ENCODE measurements around the gene TJP3.

Gene TJP3

GRCh38 chr19:3723110-3723488 lies 14.9 kb downstream of the TJP3 start:
- DNase-seq (ENCODE audit: low read depth) = no peak
- TF ChIP-seq, protein P1, sequence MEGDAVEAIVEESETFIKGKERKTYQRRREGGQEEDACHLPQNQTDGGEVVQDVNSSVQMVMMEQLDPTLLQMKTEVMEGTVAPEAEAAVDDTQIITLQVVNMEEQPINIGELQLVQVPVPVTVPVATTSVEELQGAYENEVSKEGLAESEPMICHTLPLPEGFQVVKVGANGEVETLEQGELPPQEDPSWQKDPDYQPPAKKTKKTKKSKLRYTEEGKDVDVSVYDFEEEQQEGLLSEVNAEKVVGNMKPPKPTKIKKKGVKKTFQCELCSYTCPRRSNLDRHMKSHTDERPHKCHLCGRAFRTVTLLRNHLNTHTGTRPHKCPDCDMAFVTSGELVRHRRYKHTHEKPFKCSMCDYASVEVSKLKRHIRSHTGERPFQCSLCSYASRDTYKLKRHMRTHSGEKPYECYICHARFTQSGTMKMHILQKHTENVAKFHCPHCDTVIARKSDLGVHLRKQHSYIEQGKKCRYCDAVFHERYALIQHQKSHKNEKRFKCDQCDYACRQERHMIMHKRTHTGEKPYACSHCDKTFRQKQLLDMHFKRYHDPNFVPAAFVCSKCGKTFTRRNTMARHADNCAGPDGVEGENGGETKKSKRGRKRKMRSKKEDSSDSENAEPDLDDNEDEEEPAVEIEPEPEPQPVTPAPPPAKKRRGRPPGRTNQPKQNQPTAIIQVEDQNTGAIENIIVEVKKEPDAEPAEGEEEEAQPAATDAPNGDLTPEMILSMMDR (IDR thresholded peaks at IDR 0.05; ENCODE audit: low read depth, low read length, missing control alignments) = no peak
- in situ Hi-C loops (cut with HindIII; ENCODE audit: low sequenced_read_pairs) = loop anchor here (5.0 kb wide), 1 partner anchor 71 kb away; no protein-coding TSS in a partner anchor
- no peak overlapping the region for H3K4me3 ChIP-seq (ENCODE audit: low read depth, low read length)

DNA sequence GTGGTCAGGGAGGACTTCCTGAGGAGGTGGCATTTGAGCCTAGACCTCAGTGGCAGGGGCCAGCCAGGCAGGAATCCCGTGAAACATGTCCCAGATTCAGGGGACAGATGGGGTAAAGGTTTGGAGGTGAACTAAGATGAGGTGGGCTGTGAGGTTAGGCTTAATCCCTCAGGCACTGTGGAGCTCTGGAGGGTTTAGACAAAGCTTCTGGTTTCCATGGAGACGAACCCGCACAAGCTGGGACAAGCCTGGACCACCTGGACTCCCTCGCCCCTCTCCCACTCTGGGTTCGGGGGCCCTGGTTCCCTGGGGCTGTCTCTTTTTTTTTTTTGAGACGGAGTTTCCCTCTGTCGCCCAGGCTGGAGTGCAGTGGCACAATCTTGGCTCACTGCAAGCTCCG lies 15.7 kb downstream of the TJP3 start:
- no peak for DNase-seq (ENCODE audit: low read depth)
- no peak overlapping the region for H3K4me3 ChIP-seq (ENCODE audit: low read depth, low read length)
- in situ Hi-C loops (cut with HindIII; ENCODE audit: low sequenced_read_pairs) = loop anchor here (5.0 kb wide), 1 partner anchor 72 kb away; no protein-coding TSS in a partner anchor
- TF ChIP-seq, protein P1 (IDR thresholded peaks at IDR 0.05; ENCODE audit: low read depth, low read length, missing control alignments) = no peak

DNA sequence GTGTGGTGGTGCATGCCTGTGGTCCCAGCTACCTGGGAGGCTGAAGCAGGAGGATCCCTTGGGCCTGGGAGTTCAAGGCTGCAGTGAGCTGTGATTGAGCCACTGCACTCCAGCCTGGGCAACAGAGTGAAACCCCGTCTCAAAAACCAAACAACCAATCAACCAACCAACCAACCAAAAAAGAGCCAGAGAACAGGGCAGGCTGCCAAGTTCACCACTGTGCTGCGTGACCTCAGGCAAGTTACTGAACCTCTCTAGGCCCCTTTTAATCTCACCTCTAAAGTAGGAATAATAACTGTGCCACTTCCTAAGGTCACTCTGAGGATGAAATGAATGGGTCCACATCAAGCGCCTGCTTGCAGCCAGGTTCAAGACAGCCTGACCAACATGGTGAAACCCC lies 16.9 kb downstream of the TJP3 start:
- H3K4me3 ChIP-seq (ENCODE audit: low read depth, low read length) = no peak overlapping the region
- DNase-seq (ENCODE audit: low read depth) = no peak
- in situ Hi-C loops (cut with HindIII; ENCODE audit: low sequenced_read_pairs) = no loop called here
- TF ChIP-seq, protein P1 (IDR thresholded peaks at IDR 0.05; ENCODE audit: low read depth, low read length, missing control alignments) = no peak

- H3K4me3 ChIP-seq (ENCODE audit: low read depth, low read length) = no peak overlapping the region
- in situ Hi-C loops (cut with HindIII; ENCODE audit: low sequenced_read_pairs) = no loop called here
- DNase-seq (ENCODE audit: low read depth) = no peak
- TF ChIP-seq, protein P1 (IDR thresholded peaks at IDR 0.05; ENCODE audit: low read depth, low read length, missing control alignments) = no peak
Measured at GRCh38 chr19:3725640-3726310, 17.6 kb downstream of the TJP3 start.

GRCh38 chr19:3730457-3730958 lies 22.3 kb downstream of the TJP3 start:
- no peak overlapping the region for H3K4me3 ChIP-seq (ENCODE audit: low read depth, low read length)
- TF ChIP-seq, protein P1 (IDR thresholded peaks at IDR 0.05; ENCODE audit: low read depth, low read length, missing control alignments) = no peak
- in situ Hi-C loops (cut with HindIII; ENCODE audit: low sequenced_read_pairs) = no loop called here
- DNase-seq (ENCODE audit: low read depth) = no peak

DNA sequence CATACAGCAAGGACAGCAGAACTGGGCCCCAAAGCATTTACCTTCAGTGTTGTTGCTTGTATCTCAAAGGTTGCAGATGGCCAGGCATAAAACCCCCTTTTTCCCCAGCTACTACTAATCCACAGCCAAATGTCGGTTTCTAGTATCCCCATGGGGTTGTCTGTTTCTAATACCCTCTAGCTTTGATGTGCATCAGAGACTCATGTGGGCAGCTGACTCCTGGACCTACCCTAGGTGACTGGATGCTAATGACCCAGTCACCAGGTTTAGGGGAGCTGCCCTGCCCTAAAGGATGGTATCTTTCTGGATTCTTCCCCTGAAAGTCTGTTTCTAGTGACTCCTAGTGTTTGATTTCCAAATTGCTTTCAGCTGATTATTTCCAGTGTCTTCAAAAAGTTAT lies 23.9 kb downstream of the TJP3 start:
- TF ChIP-seq, protein P1 (IDR thresholded peaks at IDR 0.05; ENCODE audit: low read depth, low read length, missing control alignments) = no peak
- no peak for DNase-seq (ENCODE audit: low read depth)
- no peak overlapping the region for H3K4me3 ChIP-seq (ENCODE audit: low read depth, low read length)
- in situ Hi-C loops (cut with HindIII; ENCODE audit: low sequenced_read_pairs) = no loop called here

Measured in astrocyte of the cerebellum (primary cell).